Tongue (tissue), 2 donors: Measurements from ENCODE around the gene LTK. TPM values are rescaled to one million over a fixed set of nuclear protein-coding genes. Genes with fewer than 3 reads are reported as not detected.
"Not testable (repeated sequence)": the region's sequence is repeated elsewhere in the genome, so short reads cannot be mapped to it uniquely, and the experiment has no call there.

ENCODE experiments used
- DNase-seq: peaks from one replicate; pipeline ENCODE4 v3.0.0-alpha.2; 2015
- total RNA-seq: library from RNA; depleted of rRNA; stranded (reverse); fragments of >200 nt; gene quantifications from one replicate; pipeline ENCODE4 v1.2.3, GENCODE V29; 2014

The LTK gene
- total RNA-seq, 1 donor from 2014 or later, result 1.6 TPM

- no peak for DNase-seq
These were observed 38.7 kb downstream of the LTK start for GRCh38 chr15:41474941-41475340.

GRCh38 chr15:41474436-41474835 lies 39.2 kb downstream of the LTK start:
- no peak for DNase-seq

DNA sequence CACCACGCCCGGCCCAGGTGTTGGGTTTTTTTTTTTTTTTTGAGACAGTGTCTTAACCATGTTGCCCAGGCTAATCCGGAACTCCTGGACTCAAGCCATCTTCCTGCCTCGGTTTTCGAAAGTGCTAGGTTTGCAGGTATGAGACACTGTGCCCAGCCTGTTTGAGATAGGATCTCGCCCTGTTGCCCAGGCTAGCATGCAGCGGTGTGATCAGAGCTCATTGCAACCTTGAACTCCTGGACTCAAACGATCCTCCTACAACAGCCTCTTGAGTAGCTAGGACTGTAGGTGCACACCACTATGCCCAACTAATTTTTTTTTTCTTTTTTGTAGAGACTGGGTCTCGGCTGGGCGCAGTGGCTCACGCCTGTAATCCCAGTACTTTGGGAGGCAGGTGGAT lies 40.2 kb downstream of the LTK start:
- DNase-seq, result no peak

DNA sequence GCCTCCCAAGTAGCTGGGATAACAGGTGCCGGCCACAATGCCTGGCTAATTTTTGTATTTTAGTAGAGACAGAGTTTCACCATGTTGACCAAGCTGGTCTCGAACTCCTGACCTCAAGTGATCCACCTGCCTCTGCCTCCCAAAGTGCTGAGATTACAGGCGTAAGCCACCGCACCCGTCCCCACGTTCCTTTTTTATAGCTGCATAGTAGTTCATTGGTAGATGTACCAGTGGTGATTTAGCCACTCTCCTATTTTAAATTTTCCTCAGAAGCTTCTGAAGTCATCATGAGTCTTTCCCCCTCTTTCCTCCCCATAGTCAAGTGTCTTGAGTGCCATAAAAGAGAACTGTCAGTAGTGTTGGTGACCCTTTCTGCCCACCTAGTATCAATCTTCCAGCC lies 44.0 kb downstream of the LTK start:
- DNase-seq, result not testable (repeated sequence)

GRCh38 chr15:41466711-41467110 lies 46.9 kb downstream of the LTK start:
- DNase-seq, result no peak

GRCh38 chr15:41465822-41466421 lies 47.7 kb downstream of the LTK start:
- peak; percentile 61 for DNase-seq

- no peak for DNase-seq
These were observed 48.6 kb downstream of the LTK start for GRCh38 chr15:41464889-41465580.

DNA sequence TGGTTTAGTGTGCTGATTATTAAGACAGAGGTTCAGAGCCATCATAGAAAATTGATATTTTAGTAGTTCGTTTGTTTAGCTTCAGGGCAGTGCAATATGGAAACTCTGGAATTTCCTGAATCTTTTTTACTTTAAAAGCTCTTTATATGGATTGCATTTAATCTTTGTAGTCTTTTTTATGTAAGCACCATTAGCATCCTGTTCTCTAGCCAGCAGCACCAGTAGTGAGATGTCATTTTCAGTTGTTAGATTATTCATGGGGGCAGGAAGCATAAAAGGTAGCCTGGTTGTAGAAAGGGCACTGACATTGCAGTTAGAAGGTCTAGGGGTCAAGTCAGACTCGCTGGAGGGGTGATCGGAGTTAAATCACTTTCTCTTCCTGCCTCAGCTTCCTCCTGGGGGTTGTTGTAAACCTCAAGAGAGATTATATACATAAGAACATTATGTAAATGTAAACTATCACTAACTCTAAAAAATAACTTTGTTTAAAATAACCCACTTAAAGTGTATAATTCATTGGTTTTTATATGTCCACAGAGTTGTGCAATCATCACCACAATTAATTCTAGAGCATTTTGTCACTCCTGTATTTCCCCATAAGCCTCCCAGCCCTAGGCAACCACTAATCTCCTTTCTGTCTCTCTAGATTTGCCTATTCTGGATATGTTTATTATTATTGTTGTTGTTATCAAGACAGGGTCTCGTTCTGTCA lies 51.4 kb downstream of the LTK start:
- no peak for DNase-seq

Other genes starting within 250 kb of the LTK start
- 2.9 TPM for gene OIP5, start 181.2 kb downstream of the LTK start, total RNA-seq
- 46.2 TPM for gene NUSAP1, start 180.9 kb downstream of the LTK start, total RNA-seq
- gene NDUFAF1, start 111.3 kb downstream of the LTK start, total RNA-seq, result 34.7 TPM
- gene RTF1, start 96.7 kb downstream of the LTK start, total RNA-seq, result 46.4 TPM
- 1.2 TPM for gene ITPKA, start 20.0 kb downstream of the LTK start, total RNA-seq
- 43.8 TPM for gene RPAP1, start 30.4 kb upstream of the LTK start, total RNA-seq
- 12.9 TPM for gene TYRO3, start 45.4 kb upstream of the LTK start, total RNA-seq
- gene MGA, start 146.6 kb upstream of the LTK start, total RNA-seq, result 118 TPM